ENCODE results near the gene HSPA5.
"Not testable (repeated sequence)": the region's sequence is repeated elsewhere in the genome, so short reads cannot be mapped to it uniquely, and the experiment has no call there.

HSPA5 gene

GRCh38 chr9:125235804-125236519 is 5.2 kb downstream of the HSPA5 start:
- H3K4me2 ChIP-seq (ENCODE audit: low read depth, low read length, poor library complexity, severe bottlenecking), result peak overlapping the region; percentile 88
- no peaks in the 10 kb centered on the region for H3K9me2 ChIP-seq (replicated peaks; ENCODE audit: low read depth, low read length)
- TF ChIP-seq EZH2phosphoT487 (IDR thresholded peaks at IDR 0.05; ENCODE audit: borderline replicate concordance) (no peak), CTCF (conservative IDR thresholded peaks at IDR 0.05; ENCODE audit: low read length) (no peak)

DNA sequence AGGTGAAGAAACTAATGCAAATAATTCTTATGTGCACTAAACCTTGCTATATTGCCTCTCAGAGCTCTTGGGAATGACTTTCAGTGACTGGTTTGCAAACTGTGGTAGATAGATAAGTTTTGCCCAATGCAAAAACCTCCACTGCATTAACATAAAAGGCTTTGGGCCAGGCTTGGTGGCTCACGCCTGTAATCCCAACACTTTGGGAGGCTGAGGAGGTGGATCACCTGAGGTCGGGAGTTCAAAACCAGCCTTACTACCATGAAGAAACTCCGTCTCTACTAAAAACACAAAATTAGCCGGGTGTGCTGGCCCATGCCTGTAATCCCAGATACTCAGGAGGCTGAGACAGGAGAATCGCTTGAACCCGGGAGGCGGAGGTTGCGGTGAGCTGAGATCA is 7.0 kb downstream of the HSPA5 start:
- Histone ChIP-seq H3K36me3 (ENCODE audit: insufficient read depth, low read length) (peaks cover 52% of the 10 kb centered on the region), H3K79me2 (ENCODE audit: insufficient read depth, low read length) (peaks cover 45% of the 10 kb centered on the region), H3F3A (ENCODE audit: low read depth) (peaks cover 15% of the 10 kb centered on the region), H4K20me1 (ENCODE audit: insufficient read depth, low read length, poor library complexity, severe bottlenecking) (peaks cover 48% of the 10 kb centered on the region), H3K4me1 (ENCODE audit: insufficient read depth, low read length, poor library complexity, severe bottlenecking) (peaks cover 41% of the 10 kb centered on the region)
- not testable (repeated sequence) for H3K9ac ChIP-seq (ENCODE audit: low read depth, low read length, poor library complexity, severe bottlenecking); H2AFZ ChIP-seq (ENCODE audit: low read length); H3K4me2 ChIP-seq (ENCODE audit: low read depth, low read length, poor library complexity, severe bottlenecking); H3K4me3 ChIP-seq (ENCODE audit: low read length, poor library complexity, severe bottlenecking); H3K9me2 ChIP-seq (replicated peaks; ENCODE audit: low read depth, low read length); H3K9me3 ChIP-seq (ENCODE audit: insufficient read depth, low read depth, low read length); H3K27me3 ChIP-seq (ENCODE audit: insufficient read depth, low read length, poor library complexity, severe bottlenecking)

More at GRCh38 chr9:125235804-125236519, 5.2 kb downstream of the HSPA5 start:
- Histone ChIP-seq H3K9me3 (ENCODE audit: insufficient read depth, low read depth, low read length) (no peaks in the 10 kb centered on the region), H3K4me3 (ENCODE audit: low read length, poor library complexity, severe bottlenecking) (peak overlapping the region; percentile 98), H4K20me1 (ENCODE audit: insufficient read depth, low read length, poor library complexity, severe bottlenecking) (peaks cover 67% of the 10 kb centered on the region), H3K79me2 (ENCODE audit: insufficient read depth, low read length) (peaks cover 63% of the 10 kb centered on the region), H3K27me3 (ENCODE audit: insufficient read depth, low read length, poor library complexity, severe bottlenecking) (no peaks in the 10 kb centered on the region), H3K36me3 (ENCODE audit: insufficient read depth, low read length) (peaks cover 64% of the 10 kb centered on the region), H3K9ac (ENCODE audit: low read depth, low read length, poor library complexity, severe bottlenecking) (peak overlapping the region; percentile 99), H2AFZ (ENCODE audit: low read length) (no peak overlapping the region), H3K4me1 (ENCODE audit: insufficient read depth, low read length, poor library complexity, severe bottlenecking) (peaks cover 45% of the 10 kb centered on the region), H3F3A (ENCODE audit: low read depth) (peaks cover 15% of the 10 kb centered on the region)

GRCh38 chr9:125233678-125234077 is 7.5 kb downstream of the HSPA5 start:
- Histone ChIP-seq H3K79me2 (ENCODE audit: insufficient read depth, low read length) (peaks cover 40% of the 10 kb centered on the region), H3K4me3 (ENCODE audit: low read length, poor library complexity, severe bottlenecking) (no peak overlapping the region), H3K4me1 (ENCODE audit: insufficient read depth, low read length, poor library complexity, severe bottlenecking) (peaks cover 37% of the 10 kb centered on the region), H3F3A (ENCODE audit: low read depth) (peaks cover 15% of the 10 kb centered on the region), H4K20me1 (ENCODE audit: insufficient read depth, low read length, poor library complexity, severe bottlenecking) (peaks cover 44% of the 10 kb centered on the region), H3K9me2 (replicated peaks; ENCODE audit: low read depth, low read length) (no peaks in the 10 kb centered on the region), H2AFZ (ENCODE audit: low read length) (no peak overlapping the region), H3K27me3 (ENCODE audit: insufficient read depth, low read length, poor library complexity, severe bottlenecking) (no peaks in the 10 kb centered on the region), H3K36me3 (ENCODE audit: insufficient read depth, low read length) (peaks cover 48% of the 10 kb centered on the region), H3K4me2 (ENCODE audit: low read depth, low read length, poor library complexity, severe bottlenecking) (no peak overlapping the region), H3K9ac (ENCODE audit: low read depth, low read length, poor library complexity, severe bottlenecking) (no peak overlapping the region), H3K9me3 (ENCODE audit: insufficient read depth, low read depth, low read length) (no peaks in the 10 kb centered on the region)
- no peak for TF ChIP-seq CTCF (conservative IDR thresholded peaks at IDR 0.05; ENCODE audit: low read length)
- no peak for TF ChIP-seq EZH2phosphoT487 (IDR thresholded peaks at IDR 0.05; ENCODE audit: borderline replicate concordance)

- H2AFZ ChIP-seq (ENCODE audit: low read length), result no peak overlapping the region
- no peaks in the 10 kb centered on the region for H3K27me3 ChIP-seq (ENCODE audit: insufficient read depth, low read length, poor library complexity, severe bottlenecking)
- H3K4me3 ChIP-seq (ENCODE audit: low read length, poor library complexity, severe bottlenecking), result no peak overlapping the region
- no peak overlapping the region for H3K9ac ChIP-seq (ENCODE audit: low read depth, low read length, poor library complexity, severe bottlenecking)
- H3K9me2 ChIP-seq (replicated peaks; ENCODE audit: low read depth, low read length), result no peaks in the 10 kb centered on the region
- H3K9me3 ChIP-seq (ENCODE audit: insufficient read depth, low read depth, low read length), result no peaks in the 10 kb centered on the region
- H3F3A ChIP-seq (ENCODE audit: low read depth), result no peaks in the 10 kb centered on the region
- no peaks in the 10 kb centered on the region for H3K79me2 ChIP-seq (ENCODE audit: insufficient read depth, low read length)
- no peaks in the 10 kb centered on the region for H4K20me1 ChIP-seq (ENCODE audit: insufficient read depth, low read length, poor library complexity, severe bottlenecking)
- no peak overlapping the region for H3K4me2 ChIP-seq (ENCODE audit: low read depth, low read length, poor library complexity, severe bottlenecking)
- no peaks in the 10 kb centered on the region for H3K36me3 ChIP-seq (ENCODE audit: insufficient read depth, low read length)
- no peak for TF ChIP-seq CTCF (conservative IDR thresholded peaks at IDR 0.05; ENCODE audit: low read length)
- TF ChIP-seq EZH2phosphoT487 (IDR thresholded peaks at IDR 0.05; ENCODE audit: borderline replicate concordance), result no peak
- H3K4me1 ChIP-seq (ENCODE audit: insufficient read depth, low read length, poor library complexity, severe bottlenecking), result no peaks in the 10 kb centered on the region
These were observed 13.4 kb downstream of the HSPA5 start for GRCh38 chr9:125227761-125228160.

- H3K27me3 ChIP-seq (ENCODE audit: insufficient read depth, low read length, poor library complexity, severe bottlenecking); H3K4me2 ChIP-seq (ENCODE audit: low read depth, low read length, poor library complexity, severe bottlenecking); H3K9ac ChIP-seq (ENCODE audit: low read depth, low read length, poor library complexity, severe bottlenecking); H3K4me1 ChIP-seq (ENCODE audit: insufficient read depth, low read length, poor library complexity, severe bottlenecking); H3K4me3 ChIP-seq (ENCODE audit: low read length, poor library complexity, severe bottlenecking); H3F3A ChIP-seq (ENCODE audit: low read depth); H2AFZ ChIP-seq (ENCODE audit: low read length); H3K79me2 ChIP-seq (ENCODE audit: insufficient read depth, low read length); H3K9me3 ChIP-seq (ENCODE audit: insufficient read depth, low read depth, low read length); H3K9me2 ChIP-seq (replicated peaks; ENCODE audit: low read depth, low read length); H3K36me3 ChIP-seq (ENCODE audit: insufficient read depth, low read length); H4K20me1 ChIP-seq (ENCODE audit: insufficient read depth, low read length, poor library complexity, severe bottlenecking): not testable (repeated sequence)
These were observed 16.3 kb downstream of the HSPA5 start for GRCh38 chr9:125224858-125225257.
